HEK293 (cell line): ENCODE measurements around the gene HGS.

Source experiments
- EGR2 ChIP-seq: fragments of 450-650 bp; formaldehyde crosslinking; IDR thresholded peaks from 2 replicates; pipeline ENCODE4 v1.5.1; 2016; ENCODE audit warnings: low read depth, missing biosample characterization, missing genetic modification characterization
- KLF10 ChIP-seq: fragments of 450-650 bp; IDR thresholded peaks from 2 replicates; pipeline ENCODE4 v1.5.1; 2018; ENCODE audit warnings: missing biosample characterization, mild to moderate bottlenecking, missing genetic modification characterization
- KLF17 ChIP-seq: fragments of 450-650 bp; formaldehyde crosslinking; IDR thresholded peaks from 2 replicates; pipeline ENCODE4 v1.5.1; 2016; ENCODE audit warnings: missing biosample characterization, missing genetic modification characterization
- ZNF10 ChIP-seq: fragments of 450-650 bp; formaldehyde crosslinking; IDR thresholded peaks from 2 replicates; pipeline ENCODE4 v1.5.1; 2017; ENCODE audit warnings: missing biosample characterization, missing genetic modification characterization
- ZNF148 ChIP-seq: fragments of 450-650 bp; formaldehyde crosslinking; IDR thresholded peaks from 2 replicates; pipeline ENCODE4 v1.5.0; 2017; ENCODE audit warnings: missing biosample characterization, missing genetic modification characterization, borderline replicate concordance
- ZNF239 ChIP-seq: fragments of 450-650 bp; formaldehyde crosslinking; IDR thresholded peaks from 2 replicates; pipeline ENCODE4 v1.5.1; 2016; ENCODE audit warnings: missing biosample characterization, missing genetic modification characterization
- ZNF266 ChIP-seq: fragments of 450-650 bp; formaldehyde crosslinking; IDR thresholded peaks from 2 replicates; pipeline ENCODE4 v1.5.1; 2016; ENCODE audit warnings: missing biosample characterization, missing genetic modification characterization, low read depth
- ZNF302 ChIP-seq: fragments of 450-650 bp; formaldehyde crosslinking; IDR thresholded peaks from 2 replicates; pipeline ENCODE4 v1.5.1; 2016; ENCODE audit warnings: missing biosample characterization, missing genetic modification characterization, low read depth
- ZNF521 ChIP-seq: fragments of 450-650 bp; formaldehyde crosslinking; IDR thresholded peaks from 2 replicates; pipeline ENCODE4 v1.5.1; 2017; ENCODE audit warnings: missing biosample characterization, mild to moderate bottlenecking, missing genetic modification characterization
- ZNF529 ChIP-seq: fragments of 450-650 bp; formaldehyde crosslinking; IDR thresholded peaks from 2 replicates; pipeline ENCODE4 v1.5.1; 2017; ENCODE audit warnings: missing genetic modification characterization, missing biosample characterization; ENCODE audit not compliant: insufficient replicate concordance
- ZNF548 ChIP-seq: fragments of 450-650 bp; formaldehyde crosslinking; IDR thresholded peaks from 2 replicates; pipeline ENCODE4 v1.5.1; 2016; ENCODE audit warnings: missing biosample characterization, missing genetic modification characterization
- ZNF701 ChIP-seq: fragments of 450-650 bp; formaldehyde crosslinking; IDR thresholded peaks from 2 replicates; pipeline ENCODE4 v1.5.1; 2016; ENCODE audit warnings: missing biosample characterization, missing genetic modification characterization
- ZNF843 ChIP-seq: fragments of 450-650 bp; formaldehyde crosslinking; IDR thresholded peaks from 2 replicates; pipeline ENCODE4 v1.5.1; 2016; ENCODE audit warnings: missing biosample characterization, missing genetic modification characterization
- ZSCAN30 ChIP-seq: fragments of 450-650 bp; IDR thresholded peaks from 2 replicates; pipeline ENCODE4 v1.5.1; 2018; ENCODE audit warnings: missing biosample characterization, mild to moderate bottlenecking, missing genetic modification characterization, moderate library complexity
- ZSCAN5A ChIP-seq: fragments of 450-650 bp; formaldehyde crosslinking; IDR thresholded peaks from 2 replicates; pipeline ENCODE4 v1.5.1; 2016; ENCODE audit warnings: missing biosample characterization, missing genetic modification characterization
- TF ChIP-seq, protein P1 (sequence below): fragments of 450-650 bp; formaldehyde crosslinking; IDR thresholded peaks from 2 replicates; pipeline ENCODE4 v1.5.1; 2016; ENCODE audit warnings: missing biosample characterization, missing genetic modification characterization
- TF ChIP-seq, protein P2 (sequence below): fragments of 450-650 bp; formaldehyde crosslinking; IDR thresholded peaks from 2 replicates; pipeline ENCODE4 v1.5.1; 2017; ENCODE audit warnings: missing biosample characterization, mild to moderate bottlenecking, missing genetic modification characterization, moderate library complexity
- TF ChIP-seq, protein P3 (sequence below): fragments of 450-650 bp; formaldehyde crosslinking; IDR thresholded peaks from 2 replicates; pipeline ENCODE4 v1.5.1; 2017; ENCODE audit warnings: missing biosample characterization, missing genetic modification characterization
- TF ChIP-seq, protein P4 (sequence below): fragments of 450-650 bp; formaldehyde crosslinking; IDR thresholded peaks from 2 replicates; pipeline ENCODE4 v1.5.1; 2016; ENCODE audit warnings: missing biosample characterization, missing genetic modification characterization, borderline replicate concordance

Gene HGS

GRCh38 chr17:81741594-81742452, 58.0 kb downstream of the HGS start (continued):
- TF ChIP-seq, protein P1, sequence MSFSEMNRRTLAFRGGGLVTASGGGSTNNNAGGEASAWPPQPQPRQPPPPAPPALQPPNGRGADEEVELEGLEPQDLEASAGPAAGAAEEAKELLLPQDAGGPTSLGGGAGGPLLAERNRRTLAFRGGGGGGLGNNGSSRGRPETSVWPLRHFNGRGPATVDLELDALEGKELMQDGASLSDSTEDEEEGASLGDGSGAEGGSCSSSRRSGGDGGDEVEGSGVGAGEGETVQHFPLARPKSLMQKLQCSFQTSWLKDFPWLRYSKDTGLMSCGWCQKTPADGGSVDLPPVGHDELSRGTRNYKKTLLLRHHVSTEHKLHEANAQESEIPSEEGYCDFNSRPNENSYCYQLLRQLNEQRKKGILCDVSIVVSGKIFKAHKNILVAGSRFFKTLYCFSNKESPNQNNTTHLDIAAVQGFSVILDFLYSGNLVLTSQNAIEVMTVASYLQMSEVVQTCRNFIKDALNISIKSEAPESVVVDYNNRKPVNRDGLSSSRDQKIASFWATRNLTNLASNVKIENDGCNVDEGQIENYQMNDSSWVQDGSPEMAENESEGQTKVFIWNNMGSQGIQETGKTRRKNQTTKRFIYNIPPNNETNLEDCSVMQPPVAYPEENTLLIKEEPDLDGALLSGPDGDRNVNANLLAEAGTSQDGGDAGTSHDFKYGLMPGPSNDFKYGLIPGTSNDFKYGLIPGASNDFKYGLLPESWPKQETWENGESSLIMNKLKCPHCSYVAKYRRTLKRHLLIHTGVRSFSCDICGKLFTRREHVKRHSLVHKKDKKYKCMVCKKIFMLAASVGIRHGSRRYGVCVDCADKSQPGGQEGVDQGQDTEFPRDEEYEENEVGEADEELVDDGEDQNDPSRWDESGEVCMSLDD, result peak; percentile 54; the same call in 1 of the 2 replicates
- TF ChIP-seq ZNF521 (tag by site-specific recombination) (no peak), ZNF529 (no peak), ZNF843 (no peak), ZNF701 (tag by site-specific recombination) (no peak), ZNF266 (tag by site-specific recombination) (peak; percentile 50; the same call in 1 of the 2 replicates), KLF17 (tag by site-specific recombination) (peak; percentile 60; the same call in 1 of the 2 replicates), ZNF302 (tag by site-specific recombination) (no peak), ZSCAN5A (tag by site-specific recombination) (no peak), EGR2 (tag by site-specific recombination) (no peak), KLF10 (tag by site-specific recombination) (no peak), ZSCAN30 (tag by site-specific recombination) (no peak), ZNF239 (tag by site-specific recombination) (no peak), ZNF148 (tag by site-specific recombination) (no peak), ZNF548 (tag by site-specific recombination) (no peak), ZNF10 (tag by site-specific recombination) (no peak)
- TF ChIP-seq, protein P2, sequence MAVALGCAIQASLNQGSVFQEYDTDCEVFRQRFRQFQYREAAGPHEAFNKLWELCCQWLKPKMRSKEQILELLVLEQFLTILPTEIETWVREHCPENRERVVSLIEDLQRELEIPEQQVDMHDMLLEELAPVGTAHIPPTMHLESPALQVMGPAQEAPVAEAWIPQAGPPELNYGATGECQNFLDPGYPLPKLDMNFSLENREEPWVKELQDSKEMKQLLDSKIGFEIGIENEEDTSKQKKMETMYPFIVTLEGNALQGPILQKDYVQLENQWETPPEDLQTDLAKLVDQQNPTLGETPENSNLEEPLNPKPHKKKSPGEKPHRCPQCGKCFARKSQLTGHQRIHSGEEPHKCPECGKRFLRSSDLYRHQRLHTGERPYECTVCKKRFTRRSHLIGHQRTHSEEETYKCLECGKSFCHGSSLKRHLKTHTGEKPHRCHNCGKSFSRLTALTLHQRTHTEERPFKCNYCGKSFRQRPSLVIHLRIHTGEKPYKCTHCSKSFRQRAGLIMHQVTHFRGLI (tag by site-specific recombination), result no peak
- TF ChIP-seq, protein P3, sequence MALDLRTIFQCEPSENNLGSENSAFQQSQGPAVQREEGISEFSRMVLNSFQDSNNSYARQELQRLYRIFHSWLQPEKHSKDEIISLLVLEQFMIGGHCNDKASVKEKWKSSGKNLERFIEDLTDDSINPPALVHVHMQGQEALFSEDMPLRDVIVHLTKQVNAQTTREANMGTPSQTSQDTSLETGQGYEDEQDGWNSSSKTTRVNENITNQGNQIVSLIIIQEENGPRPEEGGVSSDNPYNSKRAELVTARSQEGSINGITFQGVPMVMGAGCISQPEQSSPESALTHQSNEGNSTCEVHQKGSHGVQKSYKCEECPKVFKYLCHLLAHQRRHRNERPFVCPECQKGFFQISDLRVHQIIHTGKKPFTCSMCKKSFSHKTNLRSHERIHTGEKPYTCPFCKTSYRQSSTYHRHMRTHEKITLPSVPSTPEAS (tag by site-specific recombination), result peak; percentile 52
- TF ChIP-seq, protein P4, sequence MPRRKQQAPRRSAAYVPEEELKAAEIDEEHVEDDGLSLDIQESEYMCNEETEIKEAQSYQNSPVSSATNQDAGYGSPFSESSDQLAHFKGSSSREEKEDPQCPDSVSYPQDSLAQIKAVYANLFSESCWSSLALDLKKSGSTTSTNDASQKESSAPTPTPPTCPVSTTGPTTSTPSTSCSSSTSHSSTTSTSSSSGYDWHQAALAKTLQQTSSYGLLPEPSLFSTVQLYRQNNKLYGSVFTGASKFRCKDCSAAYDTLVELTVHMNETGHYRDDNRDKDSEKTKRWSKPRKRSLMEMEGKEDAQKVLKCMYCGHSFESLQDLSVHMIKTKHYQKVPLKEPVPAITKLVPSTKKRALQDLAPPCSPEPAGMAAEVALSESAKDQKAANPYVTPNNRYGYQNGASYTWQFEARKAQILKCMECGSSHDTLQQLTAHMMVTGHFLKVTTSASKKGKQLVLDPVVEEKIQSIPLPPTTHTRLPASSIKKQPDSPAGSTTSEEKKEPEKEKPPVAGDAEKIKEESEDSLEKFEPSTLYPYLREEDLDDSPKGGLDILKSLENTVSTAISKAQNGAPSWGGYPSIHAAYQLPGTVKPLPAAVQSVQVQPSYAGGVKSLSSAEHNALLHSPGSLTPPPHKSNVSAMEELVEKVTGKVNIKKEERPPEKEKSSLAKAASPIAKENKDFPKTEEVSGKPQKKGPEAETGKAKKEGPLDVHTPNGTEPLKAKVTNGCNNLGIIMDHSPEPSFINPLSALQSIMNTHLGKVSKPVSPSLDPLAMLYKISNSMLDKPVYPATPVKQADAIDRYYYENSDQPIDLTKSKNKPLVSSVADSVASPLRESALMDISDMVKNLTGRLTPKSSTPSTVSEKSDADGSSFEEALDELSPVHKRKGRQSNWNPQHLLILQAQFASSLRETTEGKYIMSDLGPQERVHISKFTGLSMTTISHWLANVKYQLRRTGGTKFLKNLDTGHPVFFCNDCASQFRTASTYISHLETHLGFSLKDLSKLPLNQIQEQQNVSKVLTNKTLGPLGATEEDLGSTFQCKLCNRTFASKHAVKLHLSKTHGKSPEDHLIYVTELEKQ (tag by site-specific recombination), result no peak
